GM12865 (cell line): ENCODE results near the gene LPIN3.

Experiments used
- DNase-seq: peaks from one replicate; pipeline ENCODE4 v3.0.0; 2010; ENCODE audit warnings: low read depth
- H3K4me3 ChIP-seq: 2 replicates; pipeline ENCODE4 v1.5.1; 2011; ENCODE audit warnings: mild to moderate bottlenecking, low read depth, low read length, control low read depth
- TF ChIP-seq, protein P1 (sequence below): IDR thresholded peaks from 2 replicates; pipeline ENCODE4 v1.5.1; 2011; ENCODE audit warnings: low read length, control low read depth, low read depth, inconsistent platforms; ENCODE audit not compliant: insufficient read depth; ENCODE audit errors: missing control alignments

The LPIN3 gene

GRCh38 chr20:41382791-41383305, 42.2 kb downstream of the LPIN3 start:
- no peak for DNase-seq
- no peak overlapping the region for H3K4me3 ChIP-seq
- TF ChIP-seq, protein P1, sequence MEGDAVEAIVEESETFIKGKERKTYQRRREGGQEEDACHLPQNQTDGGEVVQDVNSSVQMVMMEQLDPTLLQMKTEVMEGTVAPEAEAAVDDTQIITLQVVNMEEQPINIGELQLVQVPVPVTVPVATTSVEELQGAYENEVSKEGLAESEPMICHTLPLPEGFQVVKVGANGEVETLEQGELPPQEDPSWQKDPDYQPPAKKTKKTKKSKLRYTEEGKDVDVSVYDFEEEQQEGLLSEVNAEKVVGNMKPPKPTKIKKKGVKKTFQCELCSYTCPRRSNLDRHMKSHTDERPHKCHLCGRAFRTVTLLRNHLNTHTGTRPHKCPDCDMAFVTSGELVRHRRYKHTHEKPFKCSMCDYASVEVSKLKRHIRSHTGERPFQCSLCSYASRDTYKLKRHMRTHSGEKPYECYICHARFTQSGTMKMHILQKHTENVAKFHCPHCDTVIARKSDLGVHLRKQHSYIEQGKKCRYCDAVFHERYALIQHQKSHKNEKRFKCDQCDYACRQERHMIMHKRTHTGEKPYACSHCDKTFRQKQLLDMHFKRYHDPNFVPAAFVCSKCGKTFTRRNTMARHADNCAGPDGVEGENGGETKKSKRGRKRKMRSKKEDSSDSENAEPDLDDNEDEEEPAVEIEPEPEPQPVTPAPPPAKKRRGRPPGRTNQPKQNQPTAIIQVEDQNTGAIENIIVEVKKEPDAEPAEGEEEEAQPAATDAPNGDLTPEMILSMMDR, result no peak

DNA sequence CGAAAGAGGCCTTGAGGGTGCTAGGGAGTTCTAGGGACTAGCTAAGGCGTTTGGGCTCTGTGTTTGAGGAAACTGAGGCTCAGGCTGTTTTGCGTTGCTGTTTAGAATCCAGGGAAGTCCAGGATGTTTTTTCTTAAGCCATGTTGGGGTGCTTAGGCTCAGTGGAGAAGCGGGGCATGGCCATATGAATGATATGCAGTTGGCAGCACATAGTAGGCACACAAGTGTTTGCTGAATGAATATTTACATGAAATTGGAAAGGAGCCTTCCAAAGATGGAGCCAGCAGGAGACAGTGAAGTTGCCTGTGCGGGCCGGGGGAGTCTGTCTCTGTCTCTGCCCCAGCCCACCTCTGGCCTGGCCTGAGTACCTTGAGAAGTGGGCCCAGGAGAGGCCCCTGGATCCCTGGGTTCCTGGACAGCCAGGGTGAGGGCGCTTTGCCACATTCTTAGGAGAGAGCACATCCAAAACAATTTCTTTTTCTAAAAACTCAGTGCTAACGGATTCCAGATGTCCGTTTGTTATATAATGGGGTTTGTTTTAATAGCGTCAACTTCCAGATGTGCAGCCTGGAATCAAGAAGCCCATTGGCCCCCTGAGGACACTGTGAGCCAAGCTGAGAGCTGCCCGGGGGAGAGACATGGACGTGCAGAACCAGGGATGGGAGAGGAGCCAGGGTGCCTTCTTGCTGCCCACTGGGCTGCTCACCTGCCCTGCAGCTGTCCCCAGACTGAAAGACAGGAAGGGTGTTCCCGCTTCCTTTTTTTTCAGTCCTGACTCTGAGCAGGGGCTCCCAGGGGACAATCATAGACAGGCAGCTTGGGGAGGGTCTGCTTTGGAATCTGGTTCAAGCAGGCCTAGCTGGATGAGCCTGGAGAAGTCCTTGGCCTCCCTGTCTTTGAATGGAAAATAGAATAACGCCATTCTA, 46.1 kb downstream of the LPIN3 start:
- TF ChIP-seq, protein P1, result no peak
- no peak overlapping the region for H3K4me3 ChIP-seq
- no peak for DNase-seq

DNA sequence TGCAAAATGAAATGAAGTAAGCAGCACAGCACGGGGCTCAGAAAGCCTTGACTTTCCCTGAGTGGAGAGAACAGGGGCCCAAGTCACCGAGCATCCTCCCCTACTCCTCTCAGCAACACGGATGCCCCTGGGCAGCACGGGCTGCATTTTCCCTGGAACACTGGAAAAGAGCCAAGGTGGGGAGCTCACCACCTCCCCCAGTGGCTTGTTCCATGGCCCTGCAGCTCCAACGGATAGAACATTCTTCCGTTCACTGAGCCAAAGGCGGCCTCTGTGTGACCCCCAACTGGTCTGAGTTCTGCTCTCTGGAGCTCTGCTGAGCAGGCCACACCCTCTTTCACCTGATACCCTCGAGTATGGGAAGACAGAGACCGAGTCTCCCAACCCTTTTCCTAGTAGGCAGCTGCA, 46.8 kb downstream of the LPIN3 start:
- DNase-seq, result no peak
- H3K4me3 ChIP-seq, result no peak overlapping the region
- TF ChIP-seq, protein P1, result no peak

GRCh38 chr20:41390889-41391288, 50.3 kb downstream of the LPIN3 start:
- TF ChIP-seq, protein P1, result no peak
- DNase-seq, result no peak
- no peak overlapping the region for H3K4me3 ChIP-seq

- no peak for DNase-seq
- TF ChIP-seq, protein P1, result no peak
- H3K4me3 ChIP-seq, result no peak overlapping the region
Measured at GRCh38 chr20:41391587-41392001, 51.0 kb downstream of the LPIN3 start.

DNA sequence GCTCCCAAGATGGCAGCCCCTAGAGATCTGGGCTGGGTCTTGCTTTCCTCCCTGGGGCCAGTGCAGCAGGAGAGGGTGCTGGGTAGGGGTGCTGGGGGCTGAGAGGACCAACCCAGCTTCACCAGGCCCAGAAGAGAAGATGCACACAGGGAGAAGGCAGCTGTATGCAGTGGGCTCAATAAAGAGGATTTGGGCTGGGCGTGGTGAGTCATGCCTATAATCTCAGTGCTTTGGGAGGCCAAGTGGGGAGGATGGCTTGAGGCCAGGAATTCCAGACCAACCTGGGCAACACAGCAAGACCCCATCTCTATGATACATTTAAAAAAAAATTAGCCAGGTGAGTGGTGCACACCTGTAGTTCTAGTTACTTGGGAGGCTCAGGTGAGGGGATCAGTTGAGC, 51.7 kb downstream of the LPIN3 start:
- H3K4me3 ChIP-seq, result no peak overlapping the region
- TF ChIP-seq, protein P1, result no peak
- DNase-seq, result no peak
